HL-60 (cell line): ENCODE data around the gene MOB1B.

ENCODE experiments used
- TF ChIP-seq, protein P1 (sequence below): IDR thresholded peaks from one replicate; pipeline ENCODE4 v1.5.1; 2011; ENCODE audit warnings: low read length, control low read depth, inconsistent platforms; ENCODE audit not compliant: insufficient read depth
- TF ChIP-seq, protein P2 (sequence below): IDR thresholded peaks from 2 replicates; pipeline ENCODE4 v1.6.1; 2012; ENCODE audit warnings: low read depth; ENCODE audit not compliant: insufficient replicate concordance

DNA sequence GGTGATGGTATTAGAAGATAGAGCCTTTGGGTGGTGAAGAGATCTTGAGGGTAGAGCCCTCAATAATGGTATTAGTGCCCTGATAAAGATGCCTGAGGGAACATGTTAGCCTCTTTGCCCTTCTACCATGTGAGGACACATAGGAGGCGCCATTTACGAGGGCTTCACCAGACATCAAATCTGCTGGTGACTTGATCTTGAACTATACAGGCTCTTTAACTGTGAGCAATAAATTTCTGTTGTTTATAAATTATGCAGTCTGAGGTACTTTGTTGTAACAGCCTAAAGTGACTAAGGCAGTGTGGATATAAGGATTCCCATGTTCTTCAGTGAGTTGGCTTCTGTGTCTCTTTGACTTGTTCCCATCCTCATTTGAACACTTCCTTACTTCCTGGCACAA lies 11.8 kb downstream of the MOB1B start:
- TF ChIP-seq, protein P1, sequence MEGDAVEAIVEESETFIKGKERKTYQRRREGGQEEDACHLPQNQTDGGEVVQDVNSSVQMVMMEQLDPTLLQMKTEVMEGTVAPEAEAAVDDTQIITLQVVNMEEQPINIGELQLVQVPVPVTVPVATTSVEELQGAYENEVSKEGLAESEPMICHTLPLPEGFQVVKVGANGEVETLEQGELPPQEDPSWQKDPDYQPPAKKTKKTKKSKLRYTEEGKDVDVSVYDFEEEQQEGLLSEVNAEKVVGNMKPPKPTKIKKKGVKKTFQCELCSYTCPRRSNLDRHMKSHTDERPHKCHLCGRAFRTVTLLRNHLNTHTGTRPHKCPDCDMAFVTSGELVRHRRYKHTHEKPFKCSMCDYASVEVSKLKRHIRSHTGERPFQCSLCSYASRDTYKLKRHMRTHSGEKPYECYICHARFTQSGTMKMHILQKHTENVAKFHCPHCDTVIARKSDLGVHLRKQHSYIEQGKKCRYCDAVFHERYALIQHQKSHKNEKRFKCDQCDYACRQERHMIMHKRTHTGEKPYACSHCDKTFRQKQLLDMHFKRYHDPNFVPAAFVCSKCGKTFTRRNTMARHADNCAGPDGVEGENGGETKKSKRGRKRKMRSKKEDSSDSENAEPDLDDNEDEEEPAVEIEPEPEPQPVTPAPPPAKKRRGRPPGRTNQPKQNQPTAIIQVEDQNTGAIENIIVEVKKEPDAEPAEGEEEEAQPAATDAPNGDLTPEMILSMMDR: no peak
- TF ChIP-seq, protein P2, sequence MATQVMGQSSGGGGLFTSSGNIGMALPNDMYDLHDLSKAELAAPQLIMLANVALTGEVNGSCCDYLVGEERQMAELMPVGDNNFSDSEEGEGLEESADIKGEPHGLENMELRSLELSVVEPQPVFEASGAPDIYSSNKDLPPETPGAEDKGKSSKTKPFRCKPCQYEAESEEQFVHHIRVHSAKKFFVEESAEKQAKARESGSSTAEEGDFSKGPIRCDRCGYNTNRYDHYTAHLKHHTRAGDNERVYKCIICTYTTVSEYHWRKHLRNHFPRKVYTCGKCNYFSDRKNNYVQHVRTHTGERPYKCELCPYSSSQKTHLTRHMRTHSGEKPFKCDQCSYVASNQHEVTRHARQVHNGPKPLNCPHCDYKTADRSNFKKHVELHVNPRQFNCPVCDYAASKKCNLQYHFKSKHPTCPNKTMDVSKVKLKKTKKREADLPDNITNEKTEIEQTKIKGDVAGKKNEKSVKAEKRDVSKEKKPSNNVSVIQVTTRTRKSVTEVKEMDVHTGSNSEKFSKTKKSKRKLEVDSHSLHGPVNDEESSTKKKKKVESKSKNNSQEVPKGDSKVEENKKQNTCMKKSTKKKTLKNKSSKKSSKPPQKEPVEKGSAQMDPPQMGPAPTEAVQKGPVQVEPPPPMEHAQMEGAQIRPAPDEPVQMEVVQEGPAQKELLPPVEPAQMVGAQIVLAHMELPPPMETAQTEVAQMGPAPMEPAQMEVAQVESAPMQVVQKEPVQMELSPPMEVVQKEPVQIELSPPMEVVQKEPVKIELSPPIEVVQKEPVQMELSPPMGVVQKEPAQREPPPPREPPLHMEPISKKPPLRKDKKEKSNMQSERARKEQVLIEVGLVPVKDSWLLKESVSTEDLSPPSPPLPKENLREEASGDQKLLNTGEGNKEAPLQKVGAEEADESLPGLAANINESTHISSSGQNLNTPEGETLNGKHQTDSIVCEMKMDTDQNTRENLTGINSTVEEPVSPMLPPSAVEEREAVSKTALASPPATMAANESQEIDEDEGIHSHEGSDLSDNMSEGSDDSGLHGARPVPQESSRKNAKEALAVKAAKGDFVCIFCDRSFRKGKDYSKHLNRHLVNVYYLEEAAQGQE: no peak
